Esophagus squamous epithelium (tissue), 5 donors: Measurements from ENCODE around the gene LARGE1. TPM values are rescaled to one million over a fixed set of nuclear protein-coding genes. Genes with fewer than 3 reads are reported as not detected.

Experiments used
- DNase-seq: peaks from one replicate; lab custom pipeline; 2025; lab: John Stamatoyannopoulos, UW
- H3K27ac ChIP-seq, 4 donors: fragments of 200-600 bp; sonication (generic); one replicate each; pipeline ENCODE4 v1.5.1; 2016 to 2019; ENCODE audit warnings: mild to moderate bottlenecking in 1 of 4
- H3K27me3 ChIP-seq, 4 donors: fragments of 200-600 bp; sonication (generic); 1 replicate in 3 of 4; 2 replicates in 1 of 4; pipeline versions ENCODE4 v1.5.1 to v1.6.0; 2017 to 2021; ENCODE audit warnings: antibody characterized with exemption in 1 of 4
- H3K36me3 ChIP-seq, 3 donors: fragments of 200-600 bp; sonication (generic); one replicate each; pipeline ENCODE4 v1.5.1; 2016 to 2019
- H3K4me1 ChIP-seq, 3 donors: fragments of 200-600 bp; sonication (generic); one replicate each; pipeline ENCODE4 v1.5.1; 2017 to 2019
- H3K4me3 ChIP-seq, 4 donors: fragments of 200-600 bp; sonication (generic); 1 replicate in 3 of 4; 2 replicates in 1 of 4; pipeline ENCODE4 v1.5.1; 2016 to 2019; ENCODE audit warnings: mild to moderate bottlenecking in 2 of 4, moderate library complexity in 1 of 4
- H3K9me3 ChIP-seq, 3 donors: fragments of 200-600 bp; sonication (generic); one replicate each; pipeline ENCODE4 v1.5.1; 2016 to 2019
- CTCF ChIP-seq, 6 experiments: fragments of 450-650 bp in 4 of 6; fragments of 200-600 bp in 2 of 6; sonication (generic) in 2 of 6; IDR thresholded peaks; one replicate each; pipeline ENCODE4 v1.5.1; 2016 to 2019; ENCODE audit warnings: antibody characterized with exemption in 6 of 6, mild to moderate bottlenecking in 4 of 6, moderate library complexity in 4 of 6
- POLR2A ChIP-seq, 4 donors: fragments of 450-650 bp; IDR thresholded peaks; one replicate each; pipeline ENCODE4 v1.6.1; 2017; ENCODE audit warnings: antibody characterized with exemption in 4 of 4, mild to moderate bottlenecking in 4 of 4, moderate library complexity in 3 of 4
- WGBS, 2 donors: methylation state at CpG; one replicate each; pipeline ENCODE4 v1.1.5; 2018; 5-methylcytosine and 5-hydroxymethylcytosine counted together
- intact Hi-C: fragments of 100-400 bp; cut with DNase I; formaldehyde crosslinking; loops from one replicate; pipeline ENCODE4 v1.15.0; 2022
- total RNA-seq, 4 donors: library from RNA; depleted of rRNA; stranded (reverse); fragments of >200 nt; gene quantifications; one replicate each; pipeline ENCODE4 v1.1.0, GENCODE V29; 2016
- donor health status: DM: yes; HTN: yes; CAD: no.

Gene LARGE1
- total RNA-seq, 4 donors from 2014 or later, result 5.2 to 15.1 (median 6.6) TPM

GRCh38 chr22:33580310-33580709, 340.0 kb downstream of the LARGE1 start:
- DNase-seq, result no peak
- no peak for TF ChIP-seq POLR2A (IDR thresholded peaks at IDR 0.05)
- TF ChIP-seq CTCF (IDR thresholded peaks at IDR 0.05), result no peak
- no peaks in the 10 kb centered on the region for H3K36me3 ChIP-seq
- intact Hi-C loops, result no loop called here
- no peak overlapping the region for H3K27ac ChIP-seq
- no peak overlapping the region for H3K4me3 ChIP-seq
- no peaks in the 10 kb centered on the region for H3K9me3 ChIP-seq
- WGBS, 2 donors, result 71 to 75% methylated on average over 7 of the region's 7 CpGs
- peaks cover 0 to 4% (median 0%) of the 10 kb centered on the region in 4 donors for H3K27me3 ChIP-seq
- peaks cover 0 to 16% (median 0%) of the 10 kb centered on the region in 3 donors for H3K4me1 ChIP-seq

GRCh38 chr22:33579448-33580093, 340.7 kb downstream of the LARGE1 start:
- peaks cover 0 to 4% (median 0%) of the 10 kb centered on the region in 4 donors for H3K27me3 ChIP-seq
- no peak overlapping the region for H3K4me3 ChIP-seq
- TF ChIP-seq CTCF (IDR thresholded peaks at IDR 0.05) (peak; percentile 73 to 93 (median 80)), POLR2A (IDR thresholded peaks at IDR 0.05) (no peak)
- intact Hi-C loops, result loop anchor here (5.0 to 10.0 kb wide), 2 partner anchors 55 to 277 kb away; no protein-coding TSS in a partner anchor
- H3K9me3 ChIP-seq, result no peaks in the 10 kb centered on the region
- no peak for DNase-seq
- WGBS, 2 donors, result 63 to 75% methylated on average over 7 to 8 of the region's 8 CpGs
- no peak overlapping the region for H3K27ac ChIP-seq
- H3K4me1 ChIP-seq, result peaks cover 0 to 16% (median 0%) of the 10 kb centered on the region in 3 donors
- no peaks in the 10 kb centered on the region for H3K36me3 ChIP-seq

- Histone ChIP-seq H3K4me1 (peaks cover 0 to 16% (median 0%) of the 10 kb centered on the region in 3 donors), H3K36me3 (no peaks in the 10 kb centered on the region), H3K27ac (no peak overlapping the region), H3K9me3 (no peaks in the 10 kb centered on the region), H3K27me3 (peaks cover 0 to 4% (median 0%) of the 10 kb centered on the region in 4 donors), H3K4me3 (no peak overlapping the region)
- TF ChIP-seq POLR2A (IDR thresholded peaks at IDR 0.05) (no peak), CTCF (IDR thresholded peaks at IDR 0.05) (no peak)
- 59 to 92% methylated on average over 1 of the region's 1 CpG for WGBS, 2 donors
- no peak for DNase-seq
- intact Hi-C loops, result loop anchor here (5.0 to 10.0 kb wide), 2 partner anchors 54 to 276 kb away; no protein-coding TSS in a partner anchor
Observed at GRCh38 chr22:33578752-33579151, 341.5 kb downstream of the LARGE1 start.

DNA sequence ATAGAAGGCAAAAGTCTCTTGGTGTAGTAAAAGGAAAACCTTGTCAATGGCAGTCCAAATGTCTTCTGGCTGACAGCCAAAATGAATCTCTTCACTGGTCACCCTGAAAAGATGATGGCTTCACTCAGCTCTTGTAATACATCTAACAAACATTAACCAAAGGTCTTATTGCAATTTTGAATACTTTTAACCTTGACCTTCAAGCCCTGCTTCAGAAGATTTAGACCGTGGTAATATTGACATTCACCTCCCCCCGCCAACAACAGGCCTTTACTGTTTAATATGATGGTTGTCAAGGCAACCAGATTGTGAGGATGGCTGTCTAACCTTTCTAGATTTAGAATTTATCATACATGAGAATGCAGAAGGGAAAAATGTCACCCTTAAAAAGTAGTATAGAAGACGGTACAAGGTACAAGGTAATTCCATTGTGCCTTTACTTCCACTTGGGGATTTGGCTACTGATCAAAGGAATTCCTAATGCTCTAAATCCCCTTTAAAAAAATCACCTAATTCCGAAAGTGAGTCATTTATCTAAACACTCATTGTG, 342.3 kb downstream of the LARGE1 start:
- H3K27ac ChIP-seq, result no peak overlapping the region
- DNase-seq, result no peak
- peaks cover 0 to 16% (median 0%) of the 10 kb centered on the region in 3 donors for H3K4me1 ChIP-seq
- WGBS, 2 donors, result 23 to 56% methylated on average over 4 of the region's 4 CpGs
- TF ChIP-seq POLR2A (IDR thresholded peaks at IDR 0.05) (no peak), CTCF (IDR thresholded peaks at IDR 0.05) (no peak)
- H3K9me3 ChIP-seq, result no peaks in the 10 kb centered on the region
- H3K36me3 ChIP-seq, result no peaks in the 10 kb centered on the region
- intact Hi-C loops, result loop anchor here (5.0 to 10.0 kb wide), 2 partner anchors 53 to 276 kb away; no protein-coding TSS in a partner anchor
- no peaks in the 10 kb centered on the region for H3K27me3 ChIP-seq
- H3K4me3 ChIP-seq, result no peak overlapping the region

DNA sequence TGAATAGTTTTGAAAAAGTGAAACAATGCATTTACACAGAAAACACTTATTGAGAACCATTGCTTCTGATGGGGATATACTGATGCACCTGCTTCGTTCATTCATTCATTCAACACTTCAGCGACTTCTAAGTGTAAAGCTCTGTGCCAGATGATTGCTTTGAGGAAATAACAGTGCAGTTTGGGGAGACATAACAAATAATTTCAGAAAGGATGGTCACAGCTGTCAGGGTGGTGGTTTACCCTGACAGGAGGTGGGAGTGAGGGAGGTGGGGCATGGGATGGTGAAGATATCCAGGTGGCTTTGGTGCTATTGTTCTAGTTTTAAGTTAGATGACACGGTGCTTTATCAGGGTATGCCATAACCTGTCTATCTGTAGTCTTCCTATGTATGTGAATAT, 344.1 kb downstream of the LARGE1 start:
- H3K27me3 ChIP-seq, result no peaks in the 10 kb centered on the region
- no peaks in the 10 kb centered on the region for H3K9me3 ChIP-seq
- TF ChIP-seq POLR2A (IDR thresholded peaks at IDR 0.05), result no peak
- TF ChIP-seq CTCF (IDR thresholded peaks at IDR 0.05), result no peak
- H3K4me3 ChIP-seq, result no peak overlapping the region
- H3K36me3 ChIP-seq, result no peaks in the 10 kb centered on the region
- intact Hi-C loops, result loop anchor here (5.0 to 10.0 kb wide), 2 partner anchors 51 to 274 kb away; no protein-coding TSS in a partner anchor
- no peak for DNase-seq
- 79 to 82% methylated on average over 3 of the region's 3 CpGs for WGBS, 2 donors
- peaks cover 0 to 16% (median 0%) of the 10 kb centered on the region in 3 donors for H3K4me1 ChIP-seq
- no peak overlapping the region for H3K27ac ChIP-seq
